ENCODE results near the gene RPS18.
"Not testable (repeated sequence)": the region's sequence is repeated elsewhere in the genome, so short reads cannot be mapped to it uniquely, and the experiment has no call there.

RPS18 gene

DNA sequence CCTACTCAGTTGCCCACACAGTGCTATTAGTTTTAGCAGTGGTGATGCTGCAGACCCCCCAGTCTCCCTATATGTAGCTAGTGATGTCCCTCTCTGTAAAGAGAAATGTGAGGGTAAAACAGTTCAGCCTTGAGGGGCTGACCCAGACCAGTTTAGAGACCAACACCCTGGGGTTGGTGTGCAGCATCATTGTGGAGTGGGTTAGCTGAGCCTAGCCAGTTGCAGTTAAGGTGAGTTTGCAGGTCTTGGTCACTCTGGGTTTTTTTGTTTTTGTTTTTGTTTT is 4.6 kb downstream of the RPS18 start:
- TF ChIP-seq Cebpa-rat (IDR thresholded peaks at IDR 0.05): no peak

DNA sequence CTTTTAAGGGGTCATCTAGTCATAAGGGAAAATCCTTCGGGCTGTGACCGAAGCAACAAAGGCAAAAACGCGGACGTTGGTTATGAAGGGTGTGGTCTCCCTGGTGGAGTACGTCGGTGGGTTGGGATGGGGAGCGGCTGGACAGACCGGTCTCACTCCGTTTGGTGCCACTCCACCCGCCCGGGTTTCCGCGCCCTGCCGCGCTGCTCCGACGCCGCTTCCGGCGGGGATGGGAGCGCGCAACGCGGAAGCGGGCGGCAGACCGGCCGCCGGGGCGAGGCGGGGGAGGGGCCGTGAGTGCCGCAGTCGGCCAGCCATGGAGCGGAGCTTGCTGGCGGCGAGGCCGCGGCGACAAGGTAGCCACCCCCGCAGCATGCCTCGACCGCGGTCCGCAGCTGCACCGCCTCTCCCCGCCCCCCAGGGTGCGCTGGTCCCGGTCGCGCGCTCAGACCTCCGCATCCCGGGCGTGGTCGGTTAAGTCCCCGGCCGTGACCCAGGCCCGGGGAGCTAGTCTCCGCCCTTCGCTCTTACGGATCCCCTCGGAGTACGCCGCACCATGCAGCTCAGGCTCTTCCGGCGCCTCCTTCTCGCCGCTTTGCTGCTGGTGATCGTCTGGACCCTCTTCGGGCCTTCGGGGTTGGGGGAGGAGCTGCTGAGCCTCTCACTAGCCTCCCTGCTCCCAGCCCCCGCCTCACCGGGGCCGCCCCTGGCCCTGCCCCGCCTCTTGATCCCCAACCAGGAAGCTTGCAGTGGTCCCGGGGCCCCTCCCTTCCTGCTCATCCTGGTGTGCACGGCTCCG is 5.2 kb downstream of the RPS18 start, which contains the start of gene B3GALT4:
Gene B3GALT4, plus strand, starts transcription at position 260 of the 799 bp plus-strand sequence. Its CDS starts 297 bp downstream, at position 557.
- no peak for TF ChIP-seq Cebpa-rat (IDR thresholded peaks at IDR 0.05)
- peak within 1 kb of the TSS; percentile 69 to 92 (median 86) for H3K4me3 ChIP-seq
- H3K27ac ChIP-seq: peak within 1 kb of the TSS; percentile 78 to 99 (median 84)
- H3K9me3 ChIP-seq (replicated peaks in 1 of 11): no peaks in the 10 kb centered on the region
- H3K9ac ChIP-seq: peak within 1 kb of the TSS; percentile 83 to 99 (median 95)
- peak within 1 kb of the TSS; percentile 90 to 99 (median 97) for H3K4me2 ChIP-seq
- no peaks in the 10 kb centered on the region for H3K27me3 ChIP-seq
- H3K36me3 ChIP-seq: peaks cover 59 to 87% (median 80%) of the 10 kb centered on the region in 11 experiments
- H3K4me1 ChIP-seq: peaks cover 71 to 88% (median 77%) of the 10 kb centered on the region in 10 experiments
- H4K20me1 ChIP-seq: peaks cover 35 to 95% (median 84%) of the 10 kb centered on the region in 11 experiments; a peak in 21 of 22 replicates

More for the DNA sequence above, 4.6 kb downstream of the RPS18 start:
- peaks cover 71 to 82% (median 77%) of the 10 kb centered on the region in 10 experiments for H3K4me1 ChIP-seq
- H4K20me1 ChIP-seq: peaks cover 35 to 89% (median 79%) of the 10 kb centered on the region in 11 experiments; a peak in 21 of 22 replicates
- H3K36me3 ChIP-seq: peaks cover 58 to 81% (median 74%) of the 10 kb centered on the region in 11 experiments
- peak overlapping the region; percentile 90 to 99 (median 97) for H3K4me2 ChIP-seq
- peak overlapping the region; percentile 69 to 92 (median 86) for H3K4me3 ChIP-seq
- H3K27ac ChIP-seq: peak overlapping the region; percentile 78 to 99 (median 84)
- no peaks in the 10 kb centered on the region for H3K27me3 ChIP-seq
- peak overlapping the region; percentile 83 to 99 (median 95) for H3K9ac ChIP-seq
- no peaks in the 10 kb centered on the region for H3K9me3 ChIP-seq (replicated peaks in 1 of 11)

DNA sequence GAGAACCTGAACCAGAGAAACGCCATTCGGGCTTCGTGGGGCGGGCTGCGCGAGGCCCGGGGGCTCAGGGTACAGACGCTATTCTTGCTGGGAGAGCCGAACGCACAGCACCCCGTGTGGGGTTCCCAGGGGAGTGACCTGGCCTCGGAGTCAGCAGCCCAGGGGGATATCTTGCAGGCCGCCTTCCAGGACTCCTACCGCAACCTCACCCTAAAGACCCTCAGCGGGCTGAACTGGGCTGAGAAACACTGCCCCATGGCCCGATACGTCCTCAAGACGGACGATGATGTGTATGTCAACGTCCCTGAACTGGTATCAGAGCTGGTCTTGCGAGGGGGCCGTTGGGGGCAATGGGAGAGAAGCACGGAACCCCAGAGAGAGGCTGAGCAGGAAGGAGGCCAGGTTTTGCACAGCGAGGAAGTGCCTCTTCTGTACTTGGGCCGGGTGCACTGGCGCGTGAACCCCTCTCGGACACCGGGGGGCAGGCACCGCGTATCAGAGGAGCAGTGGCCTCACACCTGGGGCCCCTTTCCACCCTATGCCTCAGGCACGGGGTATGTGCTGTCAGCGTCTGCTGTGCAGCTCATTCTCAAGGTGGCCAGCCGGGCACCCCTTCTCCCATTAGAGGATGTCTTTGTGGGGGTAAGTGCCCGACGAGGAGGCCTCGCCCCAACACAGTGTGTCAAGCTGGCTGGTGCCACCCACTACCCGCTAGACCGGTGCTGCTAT is 6.0 kb downstream of the RPS18 start:
- Histone ChIP-seq H4K20me1 (peaks cover 33 to 96% (median 84%) of the 10 kb centered on the region in 11 experiments; a peak in 21 of 22 replicates), H3K9ac (peak overlapping the region; percentile 83 to 99 (median 95)), H3K36me3 (peaks cover 65 to 90% (median 83%) of the 10 kb centered on the region in 11 experiments), H3K4me1 (peaks cover 71 to 88% (median 77%) of the 10 kb centered on the region in 10 experiments), H3K4me3 (peak overlapping the region; percentile 69 to 92 (median 86)), H3K4me2 (peak overlapping the region; percentile 90 to 99 (median 97)), H3K9me3 (replicated peaks in 1 of 11) (no peaks in the 10 kb centered on the region), H3K27ac (peak overlapping the region; percentile 78 to 99 (median 84)), H3K27me3 (no peaks in the 10 kb centered on the region)
- no peak for TF ChIP-seq Cebpa-rat (IDR thresholded peaks at IDR 0.05)

DNA sequence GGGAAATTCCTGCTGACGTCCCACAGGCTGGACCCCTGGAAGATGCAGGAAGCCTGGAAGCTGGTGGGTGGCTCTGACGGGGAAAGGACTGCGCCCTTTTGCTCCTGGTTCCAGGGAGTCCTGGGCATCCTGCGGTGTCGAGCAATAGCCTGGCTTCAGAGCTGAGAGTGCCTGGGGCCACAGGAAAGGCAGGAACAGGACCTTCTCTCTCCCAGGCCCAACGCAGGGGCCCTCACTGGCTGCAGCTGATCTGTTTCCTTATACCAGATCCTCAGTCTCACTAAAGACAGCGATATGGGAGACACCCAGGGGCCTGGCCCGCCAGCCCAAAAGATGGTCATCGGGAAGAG is 6.5 kb downstream of the RPS18 start:
- Histone ChIP-seq H3K36me3 (peaks cover 65 to 90% (median 83%) of the 10 kb centered on the region in 11 experiments), H3K4me1 (peaks cover 65 to 83% (median 71%) of the 10 kb centered on the region in 10 experiments)

DNA sequence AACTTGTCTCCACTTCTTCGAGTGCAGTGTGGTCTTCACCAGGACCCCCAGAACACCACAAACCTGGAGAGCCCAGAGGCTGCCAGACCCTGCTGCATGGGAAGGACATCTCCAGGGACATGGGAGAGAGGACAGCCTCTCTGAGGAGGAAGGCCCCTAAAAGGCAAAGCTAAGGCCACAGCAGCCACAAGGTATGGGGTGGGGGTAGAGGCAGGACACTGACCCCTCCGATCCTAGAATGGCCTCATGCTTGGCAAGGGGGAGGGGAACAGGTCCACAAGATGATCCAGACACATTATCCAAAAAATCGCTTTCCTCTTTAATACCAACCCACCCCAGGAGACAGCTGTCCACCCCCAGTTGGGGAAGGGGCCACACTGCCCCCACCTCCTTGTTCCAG is 6.9 kb downstream of the RPS18 start:
- Histone ChIP-seq H4K20me1 (peaks cover 23 to 94% (median 74%) of the 10 kb centered on the region in 11 experiments; a peak in 21 of 22 replicates), H3K4me1 (peaks cover 61 to 78% (median 67%) of the 10 kb centered on the region in 10 experiments), H3K36me3 (peaks cover 65 to 90% (median 83%) of the 10 kb centered on the region in 11 experiments)

More for the DNA sequence above, 6.5 kb downstream of the RPS18 start:
- Histone ChIP-seq H4K20me1 (peaks cover 28 to 94% (median 78%) of the 10 kb centered on the region in 11 experiments; a peak in 21 of 22 replicates), H3K27ac (peak overlapping the region in 8 of 11 experiments; percentile 78 to 99 (median 86); a peak in 11 of 22 replicates), H3K4me3 (peak overlapping the region; percentile 69 to 92 (median 86); a peak in 16 of 20 replicates), H3K9me3 (replicated peaks in 1 of 11) (no peaks in the 10 kb centered on the region), H3K9ac (peak overlapping the region; percentile 83 to 99 (median 95); a peak in 20 of 22 replicates), H3K4me2 (peak overlapping the region; percentile 90 to 99 (median 97)), H3K27me3 (no peaks in the 10 kb centered on the region)
- TF ChIP-seq Cebpa-rat (IDR thresholded peaks at IDR 0.05): no peak

DNA sequence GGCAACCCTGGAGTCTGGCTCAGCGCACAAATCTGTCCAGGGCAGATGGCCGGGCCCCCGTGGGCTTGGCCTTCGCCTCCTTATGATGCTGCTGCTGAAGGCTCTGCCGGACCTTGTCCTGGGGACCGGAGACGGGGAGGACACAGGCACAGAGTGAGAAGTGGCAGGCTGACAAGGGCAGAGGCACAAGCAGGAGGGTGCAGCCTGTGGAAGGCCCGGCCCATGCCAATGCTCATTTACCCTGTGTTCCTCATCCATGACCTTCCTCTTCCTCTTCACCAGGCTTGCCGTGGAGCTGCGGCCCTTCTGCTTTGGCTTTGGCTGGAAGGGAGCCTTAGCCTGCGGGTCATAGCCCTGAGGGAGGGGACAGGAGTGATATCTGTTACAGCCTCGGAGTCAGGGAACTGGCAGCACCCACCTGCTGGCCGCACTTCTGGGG is 7.4 kb downstream of the RPS18 start:
- Histone ChIP-seq H3K4me1 (peaks cover 56 to 74% (median 62%) of the 10 kb centered on the region in 10 experiments), H3K27me3 (no peaks in the 10 kb centered on the region), H3K4me3 (peak overlapping the region in 5 of 10 experiments; percentile 4 to 90 (median 69); a peak in 4 of 20 replicates), H3K9ac (peak overlapping the region in 10 of 11 experiments; percentile 17 to 99 (median 94); a peak in 15 of 22 replicates), H3K4me2 (peak overlapping the region; percentile 31 to 99 (median 96); a peak in 19 of 22 replicates), H4K20me1 (peaks cover 19 to 94% (median 69%) of the 10 kb centered on the region in 11 experiments; a peak in 21 of 22 replicates), H3K9me3 (replicated peaks in 1 of 11) (no peaks in the 10 kb centered on the region), H3K36me3 (peaks cover 65 to 90% (median 83%) of the 10 kb centered on the region in 11 experiments), H3K27ac (peak overlapping the region in 5 of 11 experiments; percentile 15 to 33 (median 29); a peak in 7 of 22 replicates)
- TF ChIP-seq Cebpa-rat (IDR thresholded peaks at IDR 0.05): no peak

More for the DNA sequence above, 6.9 kb downstream of the RPS18 start:
- Histone ChIP-seq H3K27me3 (no peaks in the 10 kb centered on the region), H3K27ac (peak overlapping the region in 4 of 11 experiments; percentile 15 to 85 (median 27); a peak in 3 of 22 replicates), H3K4me3 (peak overlapping the region in 4 of 10 experiments; percentile 19 to 90 (median 75); a peak in 5 of 20 replicates), H3K4me2 (peak overlapping the region; percentile 31 to 99 (median 96); a peak in 20 of 22 replicates), H3K9me3 (replicated peaks in 1 of 11) (no peaks in the 10 kb centered on the region), H3K9ac (peak overlapping the region; percentile 17 to 99 (median 94); a peak in 16 of 22 replicates)
- TF ChIP-seq Cebpa-rat (IDR thresholded peaks at IDR 0.05): no peak

DNA sequence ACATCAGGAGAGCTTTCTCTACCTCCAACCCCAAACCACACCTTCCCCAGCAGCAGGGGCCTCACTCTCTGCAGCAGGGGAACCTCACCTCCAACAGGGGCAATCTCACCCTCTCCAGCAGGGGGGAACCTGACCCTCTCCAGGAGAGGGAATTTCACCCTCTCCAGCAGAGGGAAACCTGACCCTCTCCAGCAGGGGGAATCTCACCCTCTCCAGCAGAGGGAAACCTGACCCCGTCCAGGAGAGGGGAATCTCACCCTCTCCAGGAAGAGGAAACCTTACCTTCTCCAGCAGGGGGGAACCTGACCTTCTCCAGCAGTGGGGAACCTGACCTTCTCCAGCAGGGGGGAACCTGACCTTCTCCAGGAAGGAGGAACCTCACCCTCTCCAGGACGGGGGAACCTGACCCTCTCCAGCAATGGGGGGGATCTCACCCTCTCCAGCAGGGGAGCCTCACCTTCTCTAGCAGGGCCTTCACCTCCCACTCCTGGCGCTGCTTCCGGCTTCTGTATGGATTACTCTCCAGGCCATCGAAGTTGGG is 8.2 kb downstream of the RPS18 start:
- no peaks in the 10 kb centered on the region for H3K27me3 ChIP-seq
- no peak for TF ChIP-seq Cebpa-rat (IDR thresholded peaks at IDR 0.05)
- peaks cover 11 to 94% (median 62%) of the 10 kb centered on the region in 11 experiments; a peak in 21 of 22 replicates for H4K20me1 ChIP-seq
- H3K27ac ChIP-seq: peak overlapping the region in 4 of 11 experiments; percentile 16 to 41 (median 32); a peak in 5 of 22 replicates
- no peak overlapping the region for H3K4me3 ChIP-seq
- peaks cover 65 to 90% (median 83%) of the 10 kb centered on the region in 11 experiments for H3K36me3 ChIP-seq
- no peaks in the 10 kb centered on the region for H3K9me3 ChIP-seq (replicated peaks in 1 of 11)
- H3K4me2 ChIP-seq: peak overlapping the region; percentile 1 to 99 (median 95); a peak in 12 of 22 replicates
- H3K9ac ChIP-seq: peak overlapping the region in 10 of 11 experiments; percentile 12 to 98 (median 34); a peak in 13 of 22 replicates
- peaks cover 49 to 66% (median 55%) of the 10 kb centered on the region in 10 experiments for H3K4me1 ChIP-seq

DNA sequence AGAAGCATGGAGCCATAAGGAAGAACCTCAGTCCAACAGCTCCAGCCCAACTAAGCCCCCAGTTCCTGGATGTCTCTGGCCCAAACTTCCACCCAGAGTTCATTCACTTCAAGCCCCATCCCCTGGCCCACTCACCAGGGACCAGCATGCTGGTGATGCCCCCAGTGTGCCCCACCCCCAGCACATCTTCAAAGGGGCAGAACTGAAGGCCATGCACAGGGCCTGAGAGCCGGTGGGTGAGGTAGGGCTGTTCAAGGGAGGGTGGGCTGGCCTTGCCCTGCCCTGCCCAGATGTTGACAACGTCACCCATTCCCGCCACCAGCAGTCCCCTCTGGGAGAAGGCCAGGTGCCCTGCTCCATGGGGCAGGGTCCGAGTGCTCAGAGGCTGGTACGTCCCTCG is 8.7 kb downstream of the RPS18 start:
- Histone ChIP-seq H3K4me1 (peaks cover 44 to 61% (median 50%) of the 10 kb centered on the region in 10 experiments), H3K9me3 (replicated peaks in 1 of 11) (no peaks in the 10 kb centered on the region), H3K27ac (peak overlapping the region in 4 of 11 experiments; percentile 7 to 41 (median 25); a peak in 4 of 22 replicates), H3K36me3 (peaks cover 64 to 90% (median 83%) of the 10 kb centered on the region in 11 experiments), H3K4me3 (no peak overlapping the region), H3K27me3 (no peaks in the 10 kb centered on the region), H4K20me1 (peaks cover 6 to 94% (median 57%) of the 10 kb centered on the region in 11 experiments; a peak in 21 of 22 replicates), H3K4me2 (peak overlapping the region in 10 of 11 experiments; percentile 1 to 99 (median 33); a peak in 11 of 22 replicates), H3K9ac (peak overlapping the region; percentile 7 to 83 (median 29); a peak in 14 of 22 replicates)
- no peak for TF ChIP-seq Cebpa-rat (IDR thresholded peaks at IDR 0.05)

DNA sequence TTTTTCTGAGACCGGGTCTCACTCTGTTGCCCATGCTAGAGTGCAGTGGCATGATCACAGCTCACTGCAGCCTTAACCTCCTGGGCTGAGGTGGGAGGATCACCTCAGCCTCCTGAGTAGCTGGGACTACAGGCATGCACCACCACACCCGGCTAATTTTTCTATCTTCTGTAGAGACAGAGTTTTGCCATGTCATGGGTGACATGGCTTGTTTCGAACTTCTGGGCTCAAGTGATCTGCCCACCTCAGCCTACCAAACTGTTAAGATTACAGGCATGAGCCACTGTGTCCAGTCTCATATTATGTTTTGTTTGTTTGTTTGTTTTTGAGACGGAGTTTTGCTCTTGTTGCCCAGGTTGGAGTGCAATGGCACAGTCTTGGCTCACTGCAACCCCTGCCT is 13.3 kb downstream of the RPS18 start:
- not testable (repeated sequence) for H3K4me3 ChIP-seq; H3K27me3 ChIP-seq; H3K27ac ChIP-seq; H3K9ac ChIP-seq; H3K9me3 ChIP-seq (replicated peaks in 1 of 11); H3K4me2 ChIP-seq
- Histone ChIP-seq H3K36me3 (peaks cover 64 to 81% (median 79%) of the 10 kb centered on the region in 11 experiments), H4K20me1 (peaks cover 0 to 79% (median 25%) of the 10 kb centered on the region in 11 experiments; a peak in 17 of 22 replicates), H3K4me1 (peaks cover 23 to 44% (median 30%) of the 10 kb centered on the region in 10 experiments)
